Keratinocyte (primary cell): ENCODE results near the gene ZNF615. TPM values are rescaled to one million over a fixed set of nuclear protein-coding genes. Genes with fewer than 3 reads are reported as not detected.

ENCODE experiments used
- DNase-seq: peaks from one replicate; pipeline ENCODE4 v3.0.0-alpha.2; 2011; ENCODE audit warnings: low read depth, missing footprints, low spot score
- FAIRE-seq: peaks from 2 replicates; lab custom pipeline; 2011; peaks lifted over from hg19 to GRCh38; lab: Jason Lieb, UNC
- H2AFZ ChIP-seq: 2 replicates; pipeline ENCODE4 v1.6.0; 2012; ENCODE audit warnings: low read length, control low read depth, inconsistent platforms; ENCODE audit not compliant: control insufficient read depth
- H3K27ac ChIP-seq: 2 replicates; pipeline ENCODE4 v1.5.1; 2011; ENCODE audit warnings: low read length; ENCODE audit not compliant: control insufficient read depth, insufficient read depth
- H3K27me3 ChIP-seq: 3 replicates; pipeline ENCODE4 v1.6.0; 2011; ENCODE audit warnings: low read length; ENCODE audit not compliant: control insufficient read depth, insufficient read depth; ENCODE audit errors: extremely low read depth
- H3K36me3 ChIP-seq, 2 experiments: 2 replicates in 1 of 2; 3 replicates in 1 of 2; pipeline ENCODE4 v1.5.1; 2011; ENCODE audit warnings: low read length in 2 of 2, mild to moderate bottlenecking in 1 of 2; ENCODE audit not compliant: control insufficient read depth in 2 of 2, insufficient read depth in 2 of 2; ENCODE audit errors: extremely low read depth in 1 of 2
- H3K4me1 ChIP-seq: 3 replicates; pipeline ENCODE4 v1.5.1; 2011; ENCODE audit warnings: low read length; ENCODE audit not compliant: control insufficient read depth, insufficient read depth; ENCODE audit errors: extremely low read depth
- H3K4me2 ChIP-seq: 3 replicates; pipeline ENCODE4 v1.6.0; 2011; ENCODE audit warnings: low read depth, low read length; ENCODE audit not compliant: control insufficient read depth, insufficient read depth; ENCODE audit errors: extremely low read depth
- H3K4me3 ChIP-seq, 3 experiments: fragments of 200-600 bp in 1 of 3; sonication (generic) in 1 of 3; 2 replicates in 2 of 3; 3 replicates in 1 of 3; pipeline ENCODE4 v1.5.1; 2011 to 2016; ENCODE audit warnings: low read length in 3 of 3, mild to moderate bottlenecking in 3 of 3, control low read depth in 2 of 3, inconsistent platforms in 1 of 3, low read depth in 1 of 3, mixed read lengths in 1 of 3, mixed run types in 1 of 3, moderate library complexity in 1 of 3; ENCODE audit not compliant: control insufficient read depth in 2 of 3, insufficient read depth in 2 of 3; ENCODE audit errors: extremely low read depth in 1 of 3
- H3K79me2 ChIP-seq: 2 replicates; pipeline ENCODE4 v1.6.0; 2012; ENCODE audit warnings: low read length; ENCODE audit not compliant: control insufficient read depth, insufficient read depth
- H3K9ac ChIP-seq: 3 replicates; pipeline ENCODE4 v1.6.0; 2011; ENCODE audit warnings: low read length; ENCODE audit not compliant: control insufficient read depth, insufficient read depth; ENCODE audit errors: extremely low read depth
- H3K9me1 ChIP-seq: 3 replicates; pipeline ENCODE4 v1.6.0; 2011; ENCODE audit warnings: low read length; ENCODE audit not compliant: control insufficient read depth, insufficient read depth; ENCODE audit errors: extremely low read depth
- H3K9me3 ChIP-seq: 2 replicates; pipeline ENCODE4 v1.5.1; 2012; ENCODE audit warnings: low read depth, low read length; ENCODE audit not compliant: control insufficient read depth
- H4K20me1 ChIP-seq: 3 replicates; pipeline ENCODE4 v1.6.0; 2011; ENCODE audit warnings: low read length; ENCODE audit not compliant: control insufficient read depth, insufficient read depth; ENCODE audit errors: extremely low read depth
- CTCF ChIP-seq, 3 experiments: IDR thresholded peaks in 1 of 3; conservative IDR thresholded peaks in 1 of 3; optimal IDR thresholded peaks in 1 of 3; 2 replicates in 2 of 3; 3 replicates in 1 of 3; pipeline versions ENCODE3 to v1.5.1; 2011; ENCODE audit warnings: low read length in 3 of 3, mild to moderate bottlenecking in 3 of 3, moderate library complexity in 2 of 3, control low read depth in 1 of 3, inconsistent platforms in 1 of 3; ENCODE audit not compliant: insufficient read depth in 2 of 3; ENCODE audit errors: extremely low read depth in 1 of 3
- EZH2 ChIP-seq: IDR thresholded peaks from one replicate; pipeline ENCODE4 v1.6.1; 2012; ENCODE audit warnings: inconsistent platforms, mild to moderate bottlenecking, low read length, moderate library complexity
- dilution Hi-C: fragments of 300-500 bp; cut with MboI; formaldehyde crosslinking; loops from one replicate; pipeline ENCODE4 v1.7.0; 2020; ENCODE audit warnings: low sequenced_read_pairs; ENCODE audit not compliant: extremely low pct_ligation_motif_present
- polyA plus RNA-seq, 5 experiments: library from polyadenylated mRNA; depleted of rRNA in 3 of 5; stranded (reverse) in 3 of 5; stranded (forward) in 1 of 5; unstranded in 1 of 5; fragments of >200 nt; gene quantifications; 1 replicate in 1 of 5; 2 replicates in 3 of 5; 3 replicates in 1 of 5; pipeline versions ENCODE4 v1.2.1 to v1.2.3, GENCODE V29; 2011 to 2012; ENCODE audit warnings: missing spikeins in 2 of 5, low read depth in 1 of 5, low replicate concordance in 1 of 5

The ZNF615 gene
- polyA plus RNA-seq, 1 donor (not counting 4 experiments of a cell fraction or from before 2014, with no cell fraction given) = 3.7 TPM

- no peak overlapping the region for H3K4me3 ChIP-seq
- DNase-seq (no peak), FAIRE-seq (no peak)
- H3K9ac ChIP-seq = no peak overlapping the region
- H3K27me3 ChIP-seq = no peaks in the 10 kb centered on the region
- TF ChIP-seq EZH2 (no peak), CTCF (optimal IDR thresholded peaks at IDR 0.05 in 1 of 3, IDR thresholded peaks at IDR 0.05 in 1 of 3, conservative IDR thresholded peaks at IDR 0.05 in 1 of 3; ENCODE audit: extremely low read depth in 1 of 3, insufficient read depth in 2 of 3, low read length in 3 of 3) (no peak)
- peaks cover 21 to 28% of the 10 kb centered on the region in 2 experiments for H3K36me3 ChIP-seq
- no peaks in the 10 kb centered on the region for H3K9me1 ChIP-seq
- peaks cover 26% of the 10 kb centered on the region for H3K9me3 ChIP-seq
- no peak overlapping the region for H3K4me2 ChIP-seq
- H4K20me1 ChIP-seq = no peaks in the 10 kb centered on the region
- no peaks in the 10 kb centered on the region for H3K4me1 ChIP-seq
- dilution Hi-C loops = no loop called here
- no peak overlapping the region for H3K27ac ChIP-seq
- H3K79me2 ChIP-seq = no peaks in the 10 kb centered on the region
- H2AFZ ChIP-seq = no peak overlapping the region
These were observed 26.2 kb upstream of the ZNF615 start for GRCh38 chr19:52034051-52034728.

GRCh38 chr19:52028780-52029123 is 20.7 kb upstream of the ZNF615 start:
- Histone ChIP-seq H2AFZ (peak overlapping the region; percentile 100), H4K20me1 (no peaks in the 10 kb centered on the region), H3K27me3 (no peaks in the 10 kb centered on the region), H3K36me3 (peaks cover 4 to 14% of the 10 kb centered on the region in 2 experiments), H3K9me1 (no peaks in the 10 kb centered on the region), H3K4me1 (peaks cover 8% of the 10 kb centered on the region), H3K4me2 (peak overlapping the region; percentile 93), H3K4me3 (peak overlapping the region; percentile 65 to 98 (median 98)), H3K9ac (peak overlapping the region; percentile 99), H3K27ac (peak overlapping the region; percentile 94), H3K79me2 (peaks cover 18% of the 10 kb centered on the region), H3K9me3 (peaks cover 11% of the 10 kb centered on the region)
- dilution Hi-C loops = no loop called here
- no peak for DNase-seq
- no peak for TF ChIP-seq CTCF (optimal IDR thresholded peaks at IDR 0.05 in 1 of 3, IDR thresholded peaks at IDR 0.05 in 1 of 3, conservative IDR thresholded peaks at IDR 0.05 in 1 of 3; ENCODE audit: extremely low read depth in 1 of 3, insufficient read depth in 2 of 3, low read length in 3 of 3)
- peak; percentile 5 for FAIRE-seq
